OCI-LY7 (cell line): ENCODE results near the gene TECPR2. TPM values are rescaled to one million over a fixed set of nuclear protein-coding genes. Genes with fewer than 3 reads are reported as not detected.

Source experiments
- BruUV-seq: library from RNA; stranded (reverse); fragments of 400-500 nt; replicated peaks from 2 replicates; lab custom pipeline; 2021; lab: Mats Ljungman, UMichigan
- CTCF ChIA-PET: fragments of 300-600 bp; sonication (Branson Sonifier 250); formaldehyde crosslinking; loops from one replicate; lab custom pipeline; 2022; ENCODE audit warnings: antibody characterized with exemption; ENCODE audit not compliant: unreplicated experiment; lab: Charles Lee
- POLR2A ChIA-PET: fragments of 300-600 bp; sonication (Branson Sonifier 250); formaldehyde crosslinking; loops from one replicate; lab custom pipeline; 2022; ENCODE audit warnings: antibody characterized with exemption; lab: Charles Lee
- DNase-seq: peaks from one replicate; pipeline ENCODE4 v3.0.0-alpha.2; 2015; ENCODE audit warnings: low spot score
- H2AFZ ChIP-seq: fragments of 200-600 bp; sonication (generic), shearing (Covaris generic); 2 replicates; pipeline ENCODE4 v1.6.1; 2014; ENCODE audit warnings: mild to moderate bottlenecking, antibody characterized with exemption, low read length, moderate library complexity
- H3K27ac ChIP-seq: fragments of 200-600 bp; sonication (generic); 2 replicates; pipeline ENCODE4 v1.5.1; 2014; ENCODE audit warnings: mixed run types, low read depth, mild to moderate bottlenecking, moderate library complexity, low read length, inconsistent platforms; ENCODE audit not compliant: poor library complexity, severe bottlenecking
- H3K36me3 ChIP-seq: fragments of 200-600 bp; sonication (generic); 2 replicates; pipeline ENCODE4 v1.6.1; 2014; ENCODE audit warnings: mild to moderate bottlenecking, antibody characterized with exemption, low read length, moderate library complexity, mixed read lengths; ENCODE audit not compliant: insufficient read depth
- H3K4me1 ChIP-seq: fragments of 200-600 bp; sonication (generic); 2 replicates; pipeline ENCODE4 v1.5.1; 2014; ENCODE audit warnings: mild to moderate bottlenecking, low read length; ENCODE audit not compliant: insufficient read depth, poor library complexity, severe bottlenecking
- H3K4me2 ChIP-seq: fragments of 200-600 bp; sonication (generic); 2 replicates; pipeline ENCODE4 v1.6.1; 2014; ENCODE audit warnings: mild to moderate bottlenecking, low read length
- H3K4me3 ChIP-seq: fragments of 200-600 bp; sonication (generic); 2 replicates; pipeline ENCODE4 v1.5.1; 2014; ENCODE audit warnings: mild to moderate bottlenecking, low read depth, low read length; ENCODE audit not compliant: poor library complexity, severe bottlenecking
- H3K79me2 ChIP-seq: fragments of 200-600 bp; sonication (generic); 2 replicates; pipeline ENCODE4 v1.6.1; 2016; ENCODE audit warnings: low read depth, mild to moderate bottlenecking, low read length, moderate library complexity, mixed read lengths; ENCODE audit not compliant: insufficient read depth
- H3K9me2 ChIP-seq: fragments of 200-600 bp; sonication (generic); 2 replicates; pipeline ENCODE4 v1.6.1; 2016; ENCODE audit warnings: mild to moderate bottlenecking, low read length, mixed read lengths; ENCODE audit not compliant: insufficient read depth
- H3K9me3 ChIP-seq: fragments of 200-600 bp; sonication (generic); 2 replicates; pipeline ENCODE4 v1.6.1; 2014; ENCODE audit warnings: mild to moderate bottlenecking, mixed run types, low read length, mixed read lengths
- H4K20me1 ChIP-seq: fragments of 200-600 bp; sonication (generic); 2 replicates; pipeline ENCODE4 v1.6.1; 2014; ENCODE audit warnings: mild to moderate bottlenecking, antibody characterized with exemption, low read length, moderate library complexity, mixed read lengths; ENCODE audit not compliant: insufficient read depth
- EZH2phosphoT487 ChIP-seq: fragments of 200-600 bp; sonication (generic); IDR thresholded peaks from 2 replicates; pipeline ENCODE4 v1.6.1; 2018; ENCODE audit warnings: low read depth, borderline replicate concordance, mild to moderate bottlenecking, mixed run types, antibody characterized with exemption, low read length, moderate library complexity, mixed read lengths
- intact Hi-C: fragments of 100-400 bp; cut with micrococcal nuclease; formaldehyde crosslinking; loops from one replicate; pipeline ENCODE4 v1.10.0; 2022; ENCODE audit not compliant: unreplicated experiment
- total RNA-seq, 2 experiments: library from RNA; depleted of rRNA in 1 of 2; stranded (reverse); fragments of >200 nt in 1 of 2; shearing (Covaris generic) in 1 of 2; gene quantifications; 2 replicates each; pipeline ENCODE4 v1.2.3, GENCODE V29; 2014 to 2022
- TF ChIP-seq, protein P1 (sequence below): fragments of 200-600 bp; sonication (generic); conservative IDR thresholded peaks from 2 replicates; pipeline ENCODE4 v1.5.1; 2014; ENCODE audit warnings: mild to moderate bottlenecking, antibody characterized with exemption, low read length, moderate library complexity, mixed read lengths

The TECPR2 gene
- total RNA-seq, 2 experiments from 2014 or later = 5.3 to 12.7 TPM

DNA sequence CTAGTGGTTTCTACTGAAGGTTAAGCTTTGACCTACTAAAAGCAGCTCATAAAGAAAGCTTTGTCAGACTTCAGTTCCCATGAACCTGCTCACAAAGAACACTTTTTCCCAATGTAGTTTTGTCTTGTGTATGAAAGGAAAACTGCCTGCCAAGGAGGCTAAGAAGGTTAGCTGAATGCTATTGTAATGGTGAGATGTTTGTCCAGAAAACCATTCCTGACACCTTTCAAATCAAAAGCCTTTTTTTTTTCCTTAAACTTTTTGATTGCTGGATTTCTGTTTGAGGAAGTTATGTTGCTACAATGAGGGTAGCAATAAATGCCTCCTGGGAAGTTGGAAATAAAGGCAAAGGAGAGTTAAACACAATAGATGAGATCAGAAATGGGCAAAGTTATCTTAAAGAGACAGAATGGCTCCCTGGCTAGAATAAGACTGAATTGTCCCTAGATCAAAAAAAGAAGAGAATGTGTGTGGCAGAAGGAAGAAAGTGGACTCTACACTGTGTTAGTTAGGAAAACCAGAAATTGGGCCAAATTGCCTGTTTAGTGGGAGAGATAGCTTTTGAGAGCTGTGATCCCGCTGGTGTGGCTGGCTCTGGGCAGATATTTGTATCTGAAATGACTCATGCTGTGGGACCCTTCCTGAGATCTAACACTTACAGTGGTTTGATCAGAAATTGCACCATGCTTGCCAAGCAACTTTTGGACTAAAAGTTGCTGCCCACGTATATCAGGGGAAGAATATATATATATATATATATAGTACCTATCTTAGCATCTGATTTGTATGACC is 27.5 kb downstream of the TECPR2 start:
- H4K20me1 ChIP-seq = no peaks in the 10 kb centered on the region
- POLR2A ChIA-PET = interaction anchor here (0.6 to 1.5 kb wide), 3 partner anchors 18 to 581 kb away, joined by 3 to 5 read pairs (median 3); no protein-coding TSS in a partner anchor
- no peak for DNase-seq
- no peak overlapping the region for H3K4me2 ChIP-seq
- BruUV-seq = no TSS peak
- no peak overlapping the region for H3K4me3 ChIP-seq
- no peaks in the 10 kb centered on the region for H3K36me3 ChIP-seq
- no peaks in the 10 kb centered on the region for H3K9me2 ChIP-seq
- no peaks in the 10 kb centered on the region for H3K79me2 ChIP-seq
- TF ChIP-seq, protein P1, sequence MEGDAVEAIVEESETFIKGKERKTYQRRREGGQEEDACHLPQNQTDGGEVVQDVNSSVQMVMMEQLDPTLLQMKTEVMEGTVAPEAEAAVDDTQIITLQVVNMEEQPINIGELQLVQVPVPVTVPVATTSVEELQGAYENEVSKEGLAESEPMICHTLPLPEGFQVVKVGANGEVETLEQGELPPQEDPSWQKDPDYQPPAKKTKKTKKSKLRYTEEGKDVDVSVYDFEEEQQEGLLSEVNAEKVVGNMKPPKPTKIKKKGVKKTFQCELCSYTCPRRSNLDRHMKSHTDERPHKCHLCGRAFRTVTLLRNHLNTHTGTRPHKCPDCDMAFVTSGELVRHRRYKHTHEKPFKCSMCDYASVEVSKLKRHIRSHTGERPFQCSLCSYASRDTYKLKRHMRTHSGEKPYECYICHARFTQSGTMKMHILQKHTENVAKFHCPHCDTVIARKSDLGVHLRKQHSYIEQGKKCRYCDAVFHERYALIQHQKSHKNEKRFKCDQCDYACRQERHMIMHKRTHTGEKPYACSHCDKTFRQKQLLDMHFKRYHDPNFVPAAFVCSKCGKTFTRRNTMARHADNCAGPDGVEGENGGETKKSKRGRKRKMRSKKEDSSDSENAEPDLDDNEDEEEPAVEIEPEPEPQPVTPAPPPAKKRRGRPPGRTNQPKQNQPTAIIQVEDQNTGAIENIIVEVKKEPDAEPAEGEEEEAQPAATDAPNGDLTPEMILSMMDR = no peak
- no peak for TF ChIP-seq EZH2phosphoT487
- CTCF ChIA-PET = no interaction called here
- H3K4me1 ChIP-seq = no peaks in the 10 kb centered on the region
- H3K9me3 ChIP-seq = no peaks in the 10 kb centered on the region
- intact Hi-C loops = no loop called here
- no peak overlapping the region for H2AFZ ChIP-seq
- H3K27ac ChIP-seq = no peak overlapping the region

DNA sequence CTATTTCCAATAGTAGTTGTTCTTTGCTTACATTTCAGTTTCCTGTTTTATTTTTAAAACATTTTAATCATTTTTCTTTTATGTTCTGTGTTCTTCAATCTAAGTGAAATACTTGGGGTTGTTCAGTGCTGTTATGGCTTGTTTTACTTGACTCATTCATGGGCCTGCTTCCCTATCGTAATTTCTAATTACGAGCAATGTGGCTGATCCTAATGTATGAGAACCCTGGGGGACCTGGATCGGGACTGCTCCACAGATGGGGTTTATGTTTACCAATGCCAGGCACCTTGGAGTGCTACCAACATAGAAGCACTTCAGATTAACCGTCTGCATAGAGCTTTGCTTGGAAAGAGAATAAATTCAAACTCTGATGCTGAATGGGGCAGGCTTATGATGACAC is 29.8 kb downstream of the TECPR2 start:
- H3K36me3 ChIP-seq = no peaks in the 10 kb centered on the region; the same call in 1 of the 2 replicates
- no peak overlapping the region for H2AFZ ChIP-seq
- no peak for DNase-seq
- ChIA-PET POLR2A (interaction anchor here (1.3 kb wide), 1 partner anchor 22 kb away, joined by 4 read pairs; no protein-coding TSS in a partner anchor), CTCF (no interaction called here)
- H3K9me3 ChIP-seq = no peaks in the 10 kb centered on the region
- no peak overlapping the region for H3K27ac ChIP-seq
- BruUV-seq = no TSS peak
- no peak overlapping the region for H3K4me2 ChIP-seq
- H3K4me1 ChIP-seq = no peaks in the 10 kb centered on the region
- no peaks in the 10 kb centered on the region for H4K20me1 ChIP-seq
- H3K4me3 ChIP-seq = no peak overlapping the region
- intact Hi-C loops = no loop called here
- no peaks in the 10 kb centered on the region for H3K9me2 ChIP-seq
- no peaks in the 10 kb centered on the region for H3K79me2 ChIP-seq
- TF ChIP-seq EZH2phosphoT487 = no peak

DNA sequence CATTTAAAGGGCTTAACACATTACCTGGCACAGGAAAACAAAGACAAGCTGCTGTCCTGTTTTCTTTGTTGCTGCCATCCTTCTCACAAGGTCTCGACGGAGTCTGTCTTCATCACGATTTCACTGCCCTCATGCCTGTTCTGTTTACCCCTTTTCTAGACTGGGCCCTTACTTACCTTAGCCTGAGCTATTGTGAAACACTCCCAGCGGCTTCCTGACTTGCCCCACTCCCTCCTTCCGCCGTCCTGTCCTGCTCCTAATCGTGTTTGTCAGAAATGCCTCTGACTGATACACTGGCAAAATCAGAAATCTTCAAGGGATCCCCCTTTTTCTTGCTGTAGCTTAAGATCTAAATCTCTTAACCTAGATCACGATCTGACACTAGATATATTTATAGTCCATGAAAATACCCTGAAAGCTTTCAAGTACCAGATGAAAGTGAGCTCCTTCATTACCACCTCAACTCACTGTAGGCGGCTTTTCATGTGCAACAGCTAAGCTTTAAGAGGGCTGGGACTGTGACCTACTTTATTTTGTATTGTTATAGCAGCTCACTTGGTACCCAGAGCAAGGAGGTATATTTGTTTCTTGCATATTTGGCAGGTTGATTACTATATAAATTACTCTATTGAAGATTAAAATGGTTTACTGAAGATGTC is 32.1 kb downstream of the TECPR2 start:
- Histone ChIP-seq H3K27ac (no peak overlapping the region), H4K20me1 (no peaks in the 10 kb centered on the region), H3K36me3 (no peaks in the 10 kb centered on the region; the same call in 1 of the 2 replicates), H3K4me3 (no peak overlapping the region), H3K9me3 (no peaks in the 10 kb centered on the region), H3K4me1 (no peaks in the 10 kb centered on the region), H2AFZ (no peak overlapping the region), H3K9me2 (no peaks in the 10 kb centered on the region), H3K79me2 (no peaks in the 10 kb centered on the region), H3K4me2 (no peak overlapping the region)
- DNase-seq = no peak
- POLR2A ChIA-PET = interaction anchor here (0.7 kb wide), 1 partner anchor 87 kb away, joined by 3 read pairs; no protein-coding TSS in a partner anchor
- intact Hi-C loops = no loop called here
- no peak for TF ChIP-seq EZH2phosphoT487
- TF ChIP-seq, protein P1 = no peak
- no TSS peak for BruUV-seq
- CTCF ChIA-PET = no interaction called here
